Renal cortical epithelial cell (primary cell): ENCODE results near the gene SLC25A19. TPM values are rescaled to one million over a fixed set of nuclear protein-coding genes. Genes with fewer than 3 reads are reported as not detected.

ENCODE experiments used
- DNase-seq: peaks from one replicate; pipeline ENCODE4 v3.0.0-alpha.2; 2011; ENCODE audit warnings: low read depth
- total RNA-seq: library from RNA; depleted of rRNA; stranded (reverse); fragments of >200 nt; gene quantifications from 2 replicates; pipeline ENCODE4 v1.2.3, GENCODE V29; 2014

The SLC25A19 gene
- total RNA-seq, 1 donor from 2014 or later: 5.6 TPM

GRCh38 chr17:75241502-75241901, 47.7 kb downstream of the SLC25A19 start:
- DNase-seq: no peak

GRCh38 chr17:75241143-75241430, 48.1 kb downstream of the SLC25A19 start:
- DNase-seq: no peak

GRCh38 chr17:75240394-75241142, 48.7 kb downstream of the SLC25A19 start:
- DNase-seq: no peak

DNA sequence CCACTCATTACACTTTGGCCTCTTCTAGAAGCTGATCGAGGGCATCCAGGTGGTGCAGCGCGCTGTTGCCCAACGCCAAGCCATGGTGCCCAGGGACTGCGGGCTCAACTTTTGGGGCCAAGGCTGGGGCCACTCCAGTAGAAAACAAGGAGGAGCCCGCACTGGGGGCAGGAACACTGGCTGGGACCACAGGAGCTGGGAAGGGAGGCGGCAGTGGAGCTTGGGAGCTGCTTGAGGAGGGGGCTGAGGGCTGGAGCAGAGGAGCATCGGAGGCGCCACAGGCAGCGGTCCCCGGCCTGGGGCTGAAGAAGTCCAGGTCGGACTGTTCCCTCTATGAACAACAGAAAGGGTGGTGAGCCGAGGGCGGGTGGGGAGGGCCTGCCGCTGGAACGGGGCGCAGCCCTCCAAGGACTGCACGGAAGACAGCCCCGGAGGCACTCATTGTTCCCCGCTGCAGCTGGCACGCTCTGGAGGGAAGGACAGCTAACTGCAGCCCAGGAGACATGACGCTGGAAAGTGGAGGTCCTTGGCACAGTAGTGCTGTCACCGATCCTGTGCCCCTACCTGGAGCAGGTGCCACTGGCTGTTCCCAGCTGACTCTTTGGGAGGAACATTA, 49.3 kb downstream of the SLC25A19 start:
- DNase-seq: no peak

DNA sequence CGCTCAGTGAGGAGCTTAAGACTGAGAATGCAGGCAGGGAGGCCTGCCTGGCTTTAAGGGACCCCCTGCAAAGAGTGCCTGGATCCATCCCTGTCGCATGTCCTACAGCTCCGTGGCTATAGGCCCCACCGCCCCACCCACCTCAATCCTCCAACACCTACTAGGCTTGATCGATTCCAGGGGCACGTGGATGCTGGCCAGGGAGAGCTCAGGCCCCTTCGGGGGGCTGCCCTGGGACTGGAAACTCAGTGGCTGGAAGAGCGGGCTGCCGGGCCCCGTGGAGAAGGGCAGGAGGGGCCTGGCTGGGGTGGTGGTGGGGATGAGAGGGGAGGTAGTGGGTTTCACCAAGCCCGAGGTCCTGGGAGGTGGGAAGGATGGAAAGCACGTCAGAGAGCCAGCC, 50.0 kb downstream of the SLC25A19 start:
- DNase-seq: no peak

DNA sequence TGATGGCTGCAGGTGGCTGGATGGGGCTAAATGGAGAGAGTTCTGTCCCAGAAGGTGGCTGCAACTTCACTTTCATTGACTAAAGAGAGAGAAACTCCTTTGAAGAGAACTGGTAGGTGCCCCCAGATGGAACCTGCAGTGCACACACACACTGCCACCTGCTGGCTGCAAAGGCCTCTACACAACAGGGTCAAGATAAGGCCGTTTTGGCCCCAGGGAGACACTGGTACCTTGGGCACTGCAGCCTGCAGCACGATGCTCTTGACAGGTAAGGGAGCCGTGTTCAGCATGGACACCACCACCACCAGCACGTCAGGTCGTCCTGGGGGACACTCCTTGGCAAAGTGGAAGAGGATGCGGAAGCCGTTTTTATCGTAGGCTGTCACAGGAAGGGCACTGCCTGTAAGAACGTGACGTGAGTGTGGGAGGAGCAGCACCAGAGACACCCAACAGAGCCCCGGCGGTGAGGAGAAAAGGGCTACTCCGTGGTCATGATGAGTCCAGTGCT, 50.5 kb downstream of the SLC25A19 start:
- DNase-seq: peak; percentile 58

GRCh38 chr17:75238020-75238580, 51.1 kb downstream of the SLC25A19 start:
- DNase-seq: no peak

GRCh38 chr17:75237100-75238014, 51.9 kb downstream of the SLC25A19 start:
- DNase-seq: no peak

DNA sequence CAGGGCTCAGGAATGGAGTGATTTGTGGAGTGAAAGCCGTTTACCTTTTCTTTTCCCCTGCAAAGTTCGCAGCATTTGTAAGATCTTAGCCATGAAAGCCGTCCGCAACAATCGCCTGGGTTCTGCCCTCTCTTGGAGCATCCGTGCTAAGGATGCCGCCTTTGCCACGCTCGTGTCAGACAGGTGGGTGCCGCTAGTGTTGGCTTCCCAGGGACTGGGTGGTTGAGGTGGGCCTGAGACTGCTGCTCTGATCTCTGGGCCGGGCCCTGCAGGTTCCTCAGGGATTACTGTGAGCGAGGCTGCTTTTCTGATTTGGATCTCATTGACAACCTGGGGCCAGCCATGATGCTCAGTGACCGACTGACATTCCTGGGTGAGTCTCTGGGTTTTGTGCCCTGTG, 56.4 kb downstream of the SLC25A19 start:
- no peak for DNase-seq

GRCh38 chr17:75231741-75232464, 57.3 kb downstream of the SLC25A19 start:
- no peak for DNase-seq

DNA sequence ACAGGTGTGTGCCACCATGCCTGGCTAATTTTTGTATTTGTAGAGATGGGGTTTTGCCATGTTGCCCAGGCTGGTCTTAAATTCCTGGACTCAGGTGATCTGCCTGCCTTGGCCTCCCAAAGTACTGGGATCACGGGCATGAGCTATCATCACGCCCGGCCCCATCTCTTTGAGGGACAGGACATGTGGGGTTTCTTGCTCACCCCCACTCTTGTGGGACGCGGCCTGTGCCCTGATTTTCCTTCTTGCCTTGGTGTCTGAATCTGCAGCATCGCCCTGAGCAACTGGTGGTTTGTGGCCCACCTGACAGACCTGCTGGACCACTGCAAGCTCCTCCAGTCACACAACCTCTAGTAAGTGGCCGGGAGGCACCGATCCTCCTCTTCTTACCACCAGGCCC, 58.2 kb downstream of the SLC25A19 start:
- DNase-seq: no peak

- no peak for DNase-seq
Observed at GRCh38 chr17:75228847-75229246, 60.4 kb downstream of the SLC25A19 start.

DNA sequence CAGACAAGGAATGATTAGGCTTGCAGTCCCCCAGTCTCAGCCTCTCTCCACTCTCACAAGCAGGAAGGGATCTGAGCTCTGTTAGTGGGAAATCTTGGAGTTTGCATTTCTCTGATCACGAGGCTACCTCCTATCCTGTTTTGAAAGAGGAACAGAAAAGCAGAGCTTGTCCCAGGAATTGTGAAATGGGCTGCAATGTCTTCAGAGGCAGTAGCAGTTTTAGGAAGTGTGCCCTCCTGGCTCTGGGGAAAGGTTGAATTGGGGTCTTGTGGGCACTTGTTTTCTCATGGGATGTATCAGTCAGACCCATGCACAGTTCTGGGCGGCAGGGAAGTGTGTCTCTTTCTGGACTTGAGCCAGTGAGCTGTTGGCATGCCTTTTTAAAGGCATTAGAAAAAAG, 60.9 kb downstream of the SLC25A19 start:
- DNase-seq: no peak

DNA sequence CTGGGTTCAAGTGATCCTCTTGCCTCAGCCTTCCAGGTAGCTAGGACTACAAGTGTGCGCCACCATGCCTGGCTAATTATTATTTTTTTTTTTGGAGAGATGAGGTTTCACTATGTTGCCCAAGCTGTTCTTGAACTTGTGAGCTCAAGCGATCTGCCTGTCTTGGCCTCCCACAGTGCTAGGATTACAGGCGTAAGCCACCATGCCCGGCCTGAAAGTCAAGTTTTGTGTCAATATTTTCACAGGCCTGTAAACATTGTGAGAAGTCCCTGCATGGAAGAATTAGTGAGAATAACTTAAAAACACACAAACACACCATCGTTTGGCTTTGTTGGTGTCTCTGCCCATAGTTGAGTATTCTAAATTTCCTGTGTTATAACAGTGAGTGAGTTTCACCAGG, 61.5 kb downstream of the SLC25A19 start:
- no peak for DNase-seq

DNA sequence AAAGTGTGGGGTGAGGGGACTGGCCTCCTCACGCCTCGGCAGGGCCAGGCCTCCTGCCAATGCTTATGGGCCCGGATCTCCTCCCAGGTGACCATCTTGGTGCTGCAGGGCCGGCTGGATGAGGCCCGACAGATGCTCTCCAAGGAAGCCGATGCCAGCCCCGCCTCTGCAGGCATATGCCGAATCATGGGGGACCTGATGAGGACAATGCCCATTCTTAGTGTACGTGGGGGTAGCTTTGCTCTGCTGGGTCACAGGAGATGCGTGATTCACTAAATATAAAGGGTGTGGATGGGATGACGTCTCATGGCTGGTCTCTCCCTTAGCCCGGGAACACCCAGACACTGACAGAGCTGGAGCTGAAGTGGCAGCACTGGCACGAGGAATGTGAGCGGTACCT, 64.2 kb downstream of the SLC25A19 start:
- DNase-seq: no peak

Other genes starting within 250 kb of the SLC25A19 start
- 266 and 415 TPM in 2 replicates for gene ATP5PD, start 242.5 kb downstream of the SLC25A19 start, total RNA-seq
- 13.4 and 29.6 TPM in 2 replicates for gene KCTD2, start 242.2 kb downstream of the SLC25A19 start, total RNA-seq
- 35.6 and 165 TPM in 2 replicates for gene SLC16A5, start 201.5 kb downstream of the SLC25A19 start, total RNA-seq
- gene ARMC7, start 179.5 kb downstream of the SLC25A19 start, total RNA-seq: 1.2 and 14.2 TPM in 2 replicates
- gene NT5C, start 157.7 kb downstream of the SLC25A19 start, total RNA-seq: 22.9 and 77.3 TPM in 2 replicates
- gene JPT1, start 134.9 kb downstream of the SLC25A19 start, total RNA-seq: 171 and 366 TPM in 2 replicates
- gene SUMO2, start 106.5 kb downstream of the SLC25A19 start, total RNA-seq: 96.6 and 151 TPM in 2 replicates
- 27.6 and 37.7 TPM in 2 replicates for gene NUP85, start 83.8 kb downstream of the SLC25A19 start, total RNA-seq
- 14.8 and 25.8 TPM in 2 replicates for gene GGA3, start 27.8 kb downstream of the SLC25A19 start, total RNA-seq
- gene MRPS7, start 27.6 kb downstream of the SLC25A19 start, total RNA-seq: 45.9 and 61.5 TPM in 2 replicates
- 15.1 and 16.3 TPM in 2 replicates for gene MIF4GD, start 18.2 kb downstream of the SLC25A19 start, total RNA-seq
- gene GRB2, start 116.2 kb upstream of the SLC25A19 start, total RNA-seq: 110 and 112 TPM in 2 replicates
- 17.2 and 68.5 TPM in 2 replicates for gene TMEM94, start 167.2 kb upstream of the SLC25A19 start, total RNA-seq
- 4.3 and 26.2 TPM in 2 replicates for gene CASKIN2, start 226.1 kb upstream of the SLC25A19 start, total RNA-seq
- gene TSEN54, start 227.1 kb upstream of the SLC25A19 start, total RNA-seq: 11.1 and 14.5 TPM in 2 replicates
- gene LLGL2, start 236.3 kb upstream of the SLC25A19 start, total RNA-seq: 52.5 and 68.9 TPM in 2 replicates